ENCODE data around the gene ATP8B3.

Gene ATP8B3

GRCh38 chr19:1816530-1817298 lies 4.6 kb upstream of the ATP8B3 start:
- DNase-seq (ENCODE audit: low read depth in 1 of 2, low spot score in 1 of 2) = no peak

- DNase-seq (ENCODE audit: low read depth in 1 of 2, low spot score in 1 of 2) = no peak
Observed at GRCh38 chr19:1815605-1816529, 3.8 kb upstream of the ATP8B3 start.

GRCh38 chr19:1814833-1815604 lies 2.9 kb upstream of the ATP8B3 start:
- DNase-seq (ENCODE audit: low read depth in 1 of 2, low spot score in 1 of 2) = no peak

GRCh38 chr19:1814391-1814790 lies 2.3 kb upstream of the ATP8B3 start:
- no peak for DNase-seq (ENCODE audit: low read depth in 1 of 2, low spot score in 1 of 2)

GRCh38 chr19:1813192-1814182 lies 1.4 kb upstream of the ATP8B3 start:
- no peak for DNase-seq (ENCODE audit: low read depth in 1 of 2, low spot score in 1 of 2)

GRCh38 chr19:1812426-1813191 lies 533 bp upstream of the ATP8B3 start:
- DNase-seq (ENCODE audit: low read depth in 1 of 2, low spot score in 1 of 2) = peak; percentile 62 to 63

GRCh38 chr19:1811472-1811894 lies 593 bp downstream of the ATP8B3 start:
- peak; percentile 24 to 36 for DNase-seq (ENCODE audit: low read depth in 1 of 2, low spot score in 1 of 2)

- DNase-seq (ENCODE audit: low read depth in 1 of 2, low spot score in 1 of 2) = no peak
Observed at GRCh38 chr19:1810439-1811160, 1.5 kb downstream of the ATP8B3 start.

GRCh38 chr19:1809678-1810077 lies 2.4 kb downstream of the ATP8B3 start:
- DNase-seq (ENCODE audit: low read depth in 1 of 2, low spot score in 1 of 2) = no peak

GRCh38 chr19:1808395-1808731 lies 3.7 kb downstream of the ATP8B3 start:
- DNase-seq (ENCODE audit: low read depth in 1 of 2, low spot score in 1 of 2) = no peak

- no peak for DNase-seq (ENCODE audit: low read depth in 1 of 2, low spot score in 1 of 2)
Observed at GRCh38 chr19:1807695-1808394, 4.2 kb downstream of the ATP8B3 start.

GRCh38 chr19:1807030-1807694 lies 4.9 kb downstream of the ATP8B3 start:
- DNase-seq (ENCODE audit: low read depth in 1 of 2, low spot score in 1 of 2) = no peak

- DNase-seq (ENCODE audit: low read depth in 1 of 2, low spot score in 1 of 2) = no peak
Observed at GRCh38 chr19:1806184-1807029, 5.7 kb downstream of the ATP8B3 start.

- DNase-seq (ENCODE audit: low read depth in 1 of 2, low spot score in 1 of 2) = no peak
Observed at GRCh38 chr19:1805401-1806183, 6.5 kb downstream of the ATP8B3 start.

GRCh38 chr19:1804858-1805257 lies 7.2 kb downstream of the ATP8B3 start:
- no peak for DNase-seq (ENCODE audit: low read depth in 1 of 2, low spot score in 1 of 2)

GRCh38 chr19:1799695-1800342 lies 12.3 kb downstream of the ATP8B3 start:
- DNase-seq (ENCODE audit: low read depth in 1 of 2, low spot score in 1 of 2) = no peak

Measured in activated T-helper 1 cell treated with anti-CD3 and anti-CD28 coated beads, Interleukin-2, amount 50 U/mL, for 16 hours (primary cell).